Natural killer cell treated with Interleukin-12 subunit alpha and Interleukin-12 subunit beta and Interleukin-15 and Interleukin-18, amount 100 ng/mL, for 72 hours (primary cell): ENCODE data around the gene PYGO1. TPM values are rescaled to one million over a fixed set of nuclear protein-coding genes. Genes with fewer than 3 reads are reported as not detected.
"Not testable (repeated sequence)": the region's sequence is repeated elsewhere in the genome, so short reads cannot be mapped to it uniquely, and the experiment has no call there.

Experiments
- ATAC-seq, 2 donors: fragments of 150-1000 bp; cut with Tn5 transposase in 1 of 2; sonication (Bioruptor Pico), chemical (Tn5 transposase) in 1 of 2; 2 replicates each; pipeline ENCODE4 v1.10.0; 2021
- DNase-seq: peaks from one replicate; pipeline ENCODE4 v3.0.0; 2022; ENCODE audit warnings: low spot score
- H3K27ac Mint-ChIP-seq, 2 donors: 1 replicate in 1 of 2; 2 replicates in 1 of 2; pipeline ENCODE4 v1.8.0; 2022; ENCODE audit warnings: mixed read lengths in 2 of 2, mild to moderate bottlenecking in 1 of 2, moderate library complexity in 1 of 2
- H3K27me3 Mint-ChIP-seq, 2 donors: 1 replicate in 1 of 2; 2 replicates in 1 of 2; pipeline ENCODE4 v1.8.0; 2022; ENCODE audit warnings: mixed read lengths in 2 of 2
- H3K36me3 Mint-ChIP-seq: one replicate; pipeline ENCODE4 v1.8.0; 2022; ENCODE audit warnings: mixed read lengths
- H3K4me1 Mint-ChIP-seq, 2 donors: 1 replicate in 1 of 2; 2 replicates in 1 of 2; pipeline ENCODE4 v1.8.0; 2022; ENCODE audit warnings: low read depth in 2 of 2, mixed read lengths in 2 of 2, mild to moderate bottlenecking in 1 of 2
- H3K4me3 Mint-ChIP-seq: one replicate; pipeline ENCODE4 v1.8.0; 2022; ENCODE audit warnings: mixed read lengths
- H3K9me3 Mint-ChIP-seq: 2 replicates; pipeline ENCODE4 v1.8.0; 2022; ENCODE audit warnings: mixed read lengths
- total RNA-seq, 2 donors: library from RNA; stranded (reverse); gene quantifications; one replicate each; pipeline ENCODE4 v1.2.3, GENCODE V29; 2022

The PYGO1 gene
- total RNA-seq, 2 donors from 2014 or later = not detected

DNA sequence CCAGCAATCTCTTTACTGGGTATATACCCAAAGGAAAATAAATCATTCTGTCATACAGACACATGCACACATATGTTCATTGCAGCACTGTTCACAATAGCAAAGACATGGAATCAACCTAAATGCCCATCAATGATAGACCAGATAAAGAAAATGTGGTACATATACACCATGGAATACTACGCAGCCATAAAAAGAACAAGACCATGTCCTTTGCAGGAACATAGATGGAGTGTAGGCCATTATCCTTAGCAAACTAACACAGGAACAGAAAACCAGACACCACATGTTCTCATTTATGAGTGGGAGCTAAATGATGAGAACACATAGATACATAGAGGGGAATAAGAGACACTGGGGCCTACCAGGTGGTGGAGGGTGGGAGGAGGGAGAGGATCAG is 4.9 kb upstream of the PYGO1 start:
- not testable (repeated sequence) for H3K36me3 Mint-ChIP-seq, DNase-seq, ATAC-seq, H3K4me3 Mint-ChIP-seq, H3K9me3 Mint-ChIP-seq, H3K27ac Mint-ChIP-seq, H3K4me1 Mint-ChIP-seq
- H3K27me3 Mint-ChIP-seq = peaks cover 27 to 36% of the 10 kb centered on the region in 2 donors

DNA sequence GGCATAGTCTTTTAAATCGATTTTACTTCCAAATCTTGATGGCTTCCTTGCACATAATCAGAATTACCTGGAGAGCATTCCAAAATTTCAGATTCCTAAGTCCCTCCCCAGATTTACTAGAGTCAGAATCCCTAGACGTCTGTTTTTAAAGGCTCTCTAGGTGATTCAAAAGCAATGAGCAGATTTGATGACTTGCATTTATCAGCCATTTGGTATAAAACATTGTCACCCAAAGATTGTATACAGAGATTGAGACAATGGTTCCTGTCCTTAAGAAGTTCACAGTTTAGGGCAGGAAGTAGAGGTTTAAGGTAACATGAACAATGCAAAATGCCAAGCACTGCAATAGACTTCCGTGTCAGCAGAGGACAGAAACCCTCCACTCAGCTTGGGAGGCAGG is 2.6 kb upstream of the PYGO1 start:
- Mint-ChIP-seq H3K9me3 (no peaks in the 10 kb centered on the region), H3K4me3 (no peak overlapping the region), H3K27me3 (peaks cover 24 to 32% of the 10 kb centered on the region in 2 donors), H3K36me3 (peaks cover 7% of the 10 kb centered on the region), H3K27ac (no peak overlapping the region), H3K4me1 (no peaks in the 10 kb centered on the region)
- no peak for DNase-seq
- no peak for ATAC-seq

DNA sequence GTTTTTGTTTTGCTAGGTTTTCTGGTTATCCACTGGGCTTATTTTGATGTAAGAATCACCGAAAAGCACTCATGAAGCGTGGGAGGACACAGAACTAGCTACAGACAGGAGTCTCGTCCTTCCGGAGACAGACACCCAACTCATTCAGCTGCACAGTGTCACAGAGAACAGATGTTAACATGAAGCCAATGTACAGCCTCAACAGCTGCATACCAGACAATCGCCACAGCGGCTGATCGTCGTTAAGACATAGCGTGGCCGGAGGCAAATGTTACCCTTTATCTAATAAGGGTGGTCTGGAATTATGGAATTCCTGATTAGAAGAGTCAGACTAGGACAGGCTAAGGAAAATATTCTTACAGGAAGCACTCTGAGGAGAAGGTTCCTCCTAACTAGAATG is 1.1 kb upstream of the PYGO1 start:
- H3K36me3 Mint-ChIP-seq = peaks cover 7% of the 10 kb centered on the region
- no peak overlapping the region for H3K27ac Mint-ChIP-seq
- no peaks in the 10 kb centered on the region for H3K9me3 Mint-ChIP-seq
- DNase-seq (no peak), ATAC-seq (no peak)
- no peaks in the 10 kb centered on the region for H3K4me1 Mint-ChIP-seq
- peaks cover 26 to 37% of the 10 kb centered on the region in 2 donors for H3K27me3 Mint-ChIP-seq
- H3K4me3 Mint-ChIP-seq = peak overlapping the region; percentile 75

DNA sequence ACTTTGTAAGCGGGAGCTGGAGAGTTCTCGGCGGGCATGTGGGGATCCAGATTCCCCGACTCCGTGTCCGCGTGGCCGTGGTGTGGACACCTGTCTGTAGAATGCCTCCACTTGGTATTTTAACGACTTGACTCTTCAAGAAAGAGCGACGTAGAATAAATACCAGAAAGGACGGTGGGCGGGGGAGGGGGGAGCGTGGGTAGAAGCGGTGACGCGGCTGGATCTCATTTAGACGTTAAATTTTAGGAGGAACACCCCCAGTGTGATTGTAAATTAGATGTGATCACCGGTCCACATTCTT is 620 bp upstream of the PYGO1 start:
- H3K9me3 Mint-ChIP-seq = no peaks in the 10 kb centered on the region
- H3K36me3 Mint-ChIP-seq = peaks cover 7% of the 10 kb centered on the region
- H3K27me3 Mint-ChIP-seq = peaks cover 29 to 42% of the 10 kb centered on the region in 2 donors
- DNase-seq (no peak), ATAC-seq (no peak)
- H3K27ac Mint-ChIP-seq = no peak overlapping the region
- H3K4me1 Mint-ChIP-seq = no peaks in the 10 kb centered on the region
- H3K4me3 Mint-ChIP-seq = peak overlapping the region; percentile 75

DNA sequence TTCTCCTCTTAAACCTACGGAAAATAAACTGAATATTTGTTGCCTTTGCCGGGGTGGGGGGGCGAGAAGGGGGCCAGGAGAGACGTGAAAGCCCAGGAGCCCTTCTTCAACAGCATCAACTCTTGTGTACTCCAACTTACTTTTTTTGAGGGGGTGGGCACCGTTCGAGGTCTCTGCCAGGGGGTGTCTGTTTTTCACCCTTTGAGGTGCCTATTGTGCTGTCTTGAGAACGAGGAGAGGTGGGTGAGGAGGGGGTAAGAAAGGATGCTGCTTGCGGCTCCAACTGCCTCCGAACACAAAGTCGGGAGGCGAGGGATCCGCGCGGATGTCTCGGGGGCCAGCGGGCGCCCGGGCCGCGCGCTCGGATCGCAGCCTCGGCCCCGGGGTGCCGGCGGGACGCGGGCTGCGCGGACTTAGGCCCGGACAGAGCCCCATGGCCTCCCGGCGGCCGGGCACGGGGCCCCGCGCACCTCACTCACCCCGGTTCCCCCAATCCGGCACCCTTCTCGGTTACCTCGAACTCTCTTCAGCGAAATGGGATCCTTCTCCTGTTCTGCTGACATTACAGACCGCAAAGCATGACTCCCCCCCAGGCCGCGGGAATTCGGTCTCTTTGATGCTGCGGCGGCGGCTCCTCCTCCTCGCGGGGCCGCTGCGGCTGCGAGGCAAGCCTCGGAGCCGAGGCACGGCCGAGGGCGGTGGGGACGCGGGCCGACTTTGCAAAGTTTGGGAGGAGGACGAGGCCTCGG is 650 bp downstream of the PYGO1 start:
- Mint-ChIP-seq H3K4me3 (peak overlapping the region; percentile 24), H3K27ac (no peak overlapping the region), H3K4me1 (no peaks in the 10 kb centered on the region), H3K9me3 (no peaks in the 10 kb centered on the region), H3K27me3 (peaks cover 27 to 42% of the 10 kb centered on the region in 2 donors), H3K36me3 (peaks cover 7% of the 10 kb centered on the region)
- ATAC-seq = peak; percentile 36 to 62
- DNase-seq = no peak

DNA sequence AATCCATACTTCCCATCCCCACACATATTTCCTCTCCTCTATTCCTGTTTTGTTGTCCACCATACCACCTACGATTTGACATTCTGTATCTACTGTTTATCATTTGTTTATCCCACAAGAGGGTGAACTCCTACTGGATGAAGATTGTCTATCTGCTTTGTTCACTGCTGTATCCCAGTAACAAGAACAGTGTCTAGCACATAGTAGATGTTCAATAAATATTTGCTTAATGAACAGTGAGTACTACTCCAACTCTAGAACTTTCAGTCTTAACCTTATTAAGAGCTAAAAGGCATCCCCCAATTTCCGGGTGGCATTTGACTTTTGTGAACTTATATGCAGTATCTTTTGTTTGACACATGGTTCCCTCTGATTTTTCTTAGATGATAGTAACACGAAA is 1.3 kb downstream of the PYGO1 start:
- no peak overlapping the region for H3K27ac Mint-ChIP-seq
- ATAC-seq (no peak), DNase-seq (no peak)
- peaks cover 28 to 46% of the 10 kb centered on the region in 2 donors for H3K27me3 Mint-ChIP-seq
- H3K4me1 Mint-ChIP-seq = no peaks in the 10 kb centered on the region
- peaks cover 7% of the 10 kb centered on the region for H3K36me3 Mint-ChIP-seq
- H3K9me3 Mint-ChIP-seq = no peaks in the 10 kb centered on the region
- no peak overlapping the region for H3K4me3 Mint-ChIP-seq

DNA sequence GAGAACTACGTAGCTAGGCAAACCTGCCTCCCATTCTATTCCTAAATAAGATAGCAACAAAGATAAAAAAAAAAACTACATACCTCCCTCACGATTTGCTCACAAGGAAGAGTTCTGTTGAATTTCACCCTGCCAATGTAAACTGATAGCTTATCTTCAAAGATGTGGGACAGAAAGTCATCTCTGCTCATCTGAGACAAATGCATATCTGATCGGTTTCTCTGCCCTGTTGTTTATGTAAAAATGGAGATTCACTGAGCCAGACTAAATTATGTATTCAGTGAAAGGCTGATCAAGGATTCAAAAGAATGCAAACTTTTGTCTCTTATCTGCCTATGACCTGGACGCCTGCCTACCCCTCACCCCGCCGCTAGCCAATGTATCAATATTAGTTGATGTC is 11.2 kb downstream of the PYGO1 start:
- Mint-ChIP-seq H3K4me3 (no peak overlapping the region), H3K27me3 (peaks cover 26 to 40% of the 10 kb centered on the region in 2 donors), H3K36me3 (no peaks in the 10 kb centered on the region), H3K9me3 (no peaks in the 10 kb centered on the region), H3K27ac (no peak overlapping the region), H3K4me1 (no peaks in the 10 kb centered on the region)
- ATAC-seq (no peak), DNase-seq (no peak)

DNA sequence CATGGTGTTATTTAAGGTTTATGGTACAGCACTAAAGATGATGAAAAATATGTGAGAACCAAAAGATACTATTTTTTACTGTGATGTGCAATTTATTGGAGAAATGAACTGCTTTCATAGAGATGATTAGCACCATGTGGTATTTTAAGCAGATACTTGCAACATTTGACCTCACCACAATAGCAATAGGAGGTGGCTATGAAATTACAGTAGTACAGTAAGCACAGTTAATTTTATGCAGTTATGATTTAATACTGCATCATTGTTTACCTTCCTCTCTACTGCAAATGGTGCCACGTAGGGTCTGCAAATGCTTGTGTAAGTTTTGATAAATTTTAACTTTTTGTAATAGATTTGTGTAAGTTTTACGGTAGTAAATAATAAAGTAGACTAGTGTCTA is 14.0 kb downstream of the PYGO1 start:
- Mint-ChIP-seq H3K27ac (no peak overlapping the region), H3K27me3 (peaks cover 32 to 47% of the 10 kb centered on the region in 2 donors)

DNA sequence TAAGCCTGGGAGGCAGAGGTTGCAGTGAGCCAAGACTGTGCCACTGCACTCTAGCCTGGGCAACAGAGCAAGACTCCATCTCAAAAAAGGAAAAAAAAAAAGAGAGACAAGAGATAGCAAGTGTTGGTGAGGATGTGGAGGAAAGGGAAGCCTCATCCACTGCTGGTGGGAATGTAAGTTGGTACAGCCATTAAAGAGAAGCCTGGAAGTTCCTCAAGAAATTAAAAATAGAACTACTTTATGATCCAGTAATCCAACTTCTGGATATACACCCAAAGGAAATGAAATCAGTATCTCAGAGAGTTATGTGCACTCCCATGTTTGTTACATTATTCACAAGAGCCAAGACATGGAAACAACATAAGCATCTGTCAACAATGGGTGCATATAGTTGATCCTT is 14.9 kb downstream of the PYGO1 start:
- Mint-ChIP-seq H3K36me3 (peaks cover 4% of the 10 kb centered on the region), H3K4me3 (no peak overlapping the region), H3K4me1 (no peaks in the 10 kb centered on the region), H3K27me3 (peaks cover 34 to 54% of the 10 kb centered on the region in 2 donors), H3K9me3 (peaks cover 3% of the 10 kb centered on the region), H3K27ac (no peak overlapping the region)
- ATAC-seq (no peak), DNase-seq (no peak)

More for the DNA sequence above, 14.0 kb downstream of the PYGO1 start:
- no peak for DNase-seq
- H3K4me3 Mint-ChIP-seq = no peak overlapping the region
- ATAC-seq = no peak
- peaks cover 3% of the 10 kb centered on the region for H3K9me3 Mint-ChIP-seq
- H3K4me1 Mint-ChIP-seq = no peaks in the 10 kb centered on the region
- H3K36me3 Mint-ChIP-seq = peaks cover 4% of the 10 kb centered on the region

DNA sequence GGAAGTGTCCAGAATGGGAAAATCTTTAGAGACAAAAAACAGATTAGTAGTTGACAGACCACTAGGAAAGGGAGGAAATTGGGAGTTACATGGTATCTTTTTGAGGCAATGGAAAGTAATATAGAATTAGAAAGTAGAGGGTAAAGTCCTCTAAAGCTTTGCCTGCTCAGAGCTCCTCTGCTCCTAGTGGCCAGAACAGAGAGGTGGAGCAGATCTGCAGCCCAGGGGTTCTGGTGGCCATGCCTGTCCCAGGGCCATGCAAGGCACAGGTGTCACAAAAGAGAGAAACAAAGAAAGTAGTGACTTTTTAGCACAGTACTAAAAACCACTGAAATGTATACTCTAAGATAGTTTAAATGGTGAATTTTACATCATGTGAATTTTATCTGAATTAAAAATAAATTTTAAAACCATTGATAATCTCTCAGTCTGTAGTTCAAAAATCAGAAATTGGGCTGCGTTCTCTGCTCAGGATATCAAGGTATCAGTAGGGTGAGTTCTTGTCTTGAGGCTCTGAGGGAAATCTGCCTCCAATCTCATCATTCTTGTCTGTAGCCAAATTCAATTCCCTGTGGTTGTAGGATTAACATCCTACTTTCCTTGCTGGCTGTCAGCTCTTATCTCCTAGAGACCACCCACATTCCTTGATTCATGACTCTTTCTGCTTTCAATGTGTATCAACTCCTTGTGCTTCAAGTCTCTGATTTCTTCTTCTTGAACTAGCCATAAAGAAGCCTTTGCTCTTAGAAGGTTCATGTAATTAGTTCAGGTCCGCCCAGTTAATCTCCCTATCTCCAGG is 23.6 kb downstream of the PYGO1 start:
- no peak for ATAC-seq
- H3K9me3 Mint-ChIP-seq = peaks cover 3% of the 10 kb centered on the region

DNA sequence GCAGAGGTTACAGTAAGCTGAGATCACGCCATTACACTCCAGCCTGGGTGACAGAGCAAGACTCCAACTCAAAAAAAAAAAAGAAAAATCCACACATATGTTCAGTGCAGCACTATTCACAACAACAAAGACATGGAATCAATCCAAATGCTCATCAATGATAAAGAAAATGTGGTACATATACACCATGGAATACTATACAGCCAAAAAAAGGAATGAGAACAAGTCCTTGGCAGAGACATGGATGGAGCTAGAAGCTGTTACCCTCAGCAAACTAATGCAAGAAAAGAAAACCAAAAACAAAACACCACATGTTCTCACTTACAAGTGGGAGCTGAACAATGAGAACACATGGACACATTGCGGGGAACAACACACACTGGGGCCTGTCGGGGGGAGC is 25.5 kb downstream of the PYGO1 start:
- H3K4me3 Mint-ChIP-seq = no peak overlapping the region
- ATAC-seq = no peak
- H3K27ac Mint-ChIP-seq = no peak overlapping the region
- H3K4me1 Mint-ChIP-seq = no peaks in the 10 kb centered on the region
- no peaks in the 10 kb centered on the region for H3K36me3 Mint-ChIP-seq
- H3K9me3 Mint-ChIP-seq = peaks cover 3% of the 10 kb centered on the region
- H3K27me3 Mint-ChIP-seq = peaks cover 14 to 15% of the 10 kb centered on the region in 2 donors
- no peak for DNase-seq

More for the DNA sequence above, 23.6 kb downstream of the PYGO1 start:
- H3K27ac Mint-ChIP-seq = no peak overlapping the region
- no peak overlapping the region for H3K4me3 Mint-ChIP-seq
- H3K27me3 Mint-ChIP-seq = peaks cover 25 to 28% of the 10 kb centered on the region in 2 donors
- no peaks in the 10 kb centered on the region for H3K36me3 Mint-ChIP-seq
- DNase-seq = no peak
- no peaks in the 10 kb centered on the region for H3K4me1 Mint-ChIP-seq

DNA sequence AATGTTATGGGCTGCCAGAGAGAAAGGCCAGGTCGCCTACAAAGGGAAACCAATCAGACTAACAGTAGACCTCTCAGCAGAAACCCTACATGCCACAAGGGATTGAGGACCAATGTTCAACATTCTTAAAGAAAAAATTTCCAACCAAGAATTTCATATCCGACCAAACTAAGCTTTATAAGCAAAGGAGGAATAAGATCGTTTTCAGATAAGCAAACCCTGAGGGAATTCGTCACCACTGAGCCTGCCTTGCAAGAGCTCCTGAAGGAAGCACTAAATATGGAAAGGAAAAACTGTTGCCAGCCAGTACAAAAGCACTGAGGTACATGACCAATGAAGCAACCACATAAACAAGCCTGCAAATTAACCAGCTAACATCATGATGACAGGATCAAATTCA is 33.1 kb downstream of the PYGO1 start:
- Mint-ChIP-seq H3K27me3 (peaks cover 16 to 34% of the 10 kb centered on the region in 2 donors), H3K36me3 (peaks cover 27% of the 10 kb centered on the region), H3K9me3 (peaks cover 17% of the 10 kb centered on the region), H3K4me1 (no peaks in the 10 kb centered on the region), H3K4me3 (no peak overlapping the region), H3K27ac (no peak overlapping the region)
- DNase-seq (no peak), ATAC-seq (no peak)

DNA sequence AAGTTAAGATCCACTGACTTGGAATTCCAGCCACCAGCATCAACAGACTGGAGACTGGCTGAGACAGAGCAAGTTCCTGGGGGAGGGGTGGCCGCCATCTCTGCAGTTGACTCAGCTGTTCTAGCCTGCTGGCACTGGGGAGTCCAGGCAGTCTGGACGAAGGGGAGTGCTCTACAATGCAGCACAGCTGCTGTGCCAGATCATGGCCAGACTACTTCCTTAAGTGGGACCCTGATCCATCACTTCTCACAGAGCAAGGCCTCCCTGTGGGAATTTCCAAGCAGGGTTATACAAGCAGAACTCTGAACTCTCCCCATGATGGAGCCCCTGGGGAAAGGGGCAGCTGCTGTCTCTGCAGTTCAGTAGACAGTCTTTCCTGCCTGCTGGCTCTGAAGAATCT is 35.2 kb downstream of the PYGO1 start:
- no peaks in the 10 kb centered on the region for H3K4me1 Mint-ChIP-seq
- peaks cover 16 to 35% of the 10 kb centered on the region in 2 donors for H3K27me3 Mint-ChIP-seq
- H3K4me3 Mint-ChIP-seq = no peak overlapping the region
- no peak for DNase-seq
- peaks cover 17% of the 10 kb centered on the region for H3K9me3 Mint-ChIP-seq
- H3K27ac Mint-ChIP-seq = no peak overlapping the region
- H3K36me3 Mint-ChIP-seq = peaks cover 27% of the 10 kb centered on the region
- no peak for ATAC-seq

DNA sequence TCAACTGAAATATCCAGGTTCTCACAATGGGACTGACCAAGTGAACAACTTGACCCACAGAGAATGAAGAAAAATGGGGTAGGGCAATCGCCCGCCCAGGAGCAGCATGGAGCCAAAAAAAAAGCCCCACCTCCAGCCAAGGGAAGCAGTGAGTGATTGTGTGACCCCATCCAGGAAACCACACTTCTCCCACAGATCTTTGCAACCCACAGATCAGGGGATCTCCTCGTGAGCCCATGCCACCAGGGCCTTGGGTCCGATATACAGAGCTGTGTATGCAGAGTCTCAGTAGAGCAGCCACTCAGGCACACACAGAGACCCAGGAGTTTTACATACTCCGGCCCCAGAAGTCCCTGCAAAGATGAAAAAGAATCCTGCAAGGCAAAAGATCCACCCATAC is 35.7 kb downstream of the PYGO1 start:
- DNase-seq (no peak), ATAC-seq (no peak)
- peaks cover 15 to 30% of the 10 kb centered on the region in 2 donors for H3K27me3 Mint-ChIP-seq
- no peak overlapping the region for H3K4me3 Mint-ChIP-seq
- no peak overlapping the region for H3K27ac Mint-ChIP-seq
- H3K4me1 Mint-ChIP-seq = no peaks in the 10 kb centered on the region
- peaks cover 27% of the 10 kb centered on the region for H3K36me3 Mint-ChIP-seq
- peaks cover 17% of the 10 kb centered on the region for H3K9me3 Mint-ChIP-seq
